Right lobe of liver (tissue), 6 donors: ENCODE data around the gene FMN1. TPM values are rescaled to one million over a fixed set of nuclear protein-coding genes. Genes with fewer than 3 reads are reported as not detected.

Source experiments
- ATAC-seq, 4 donors: fragments of 200-7000 bp; cut with Tn5 transposase; one replicate each; pipeline ENCODE4 v1.9.1; 2020; ENCODE audit warnings: mild to moderate bottlenecking in 4 of 4, moderate library complexity in 4 of 4
- DNase-seq, 3 donors: peaks; one replicate each; pipeline ENCODE4 v3.0.0-alpha.2; 2020
- H3K27ac ChIP-seq, 3 donors: fragments of 200-600 bp; one replicate each; pipeline ENCODE4 v1.8.0; 2022
- H3K27me3 ChIP-seq, 2 donors: fragments of 200-600 bp; one replicate each; pipeline ENCODE4 v1.8.0; 2022
- H3K36me3 ChIP-seq, 4 donors: fragments of 200-600 bp; sonication (generic) in 1 of 4; one replicate each; pipeline versions ENCODE4 v1.5.1 to v1.8.0; 2017 to 2022; ENCODE audit warnings: control low read depth in 1 of 4
- H3K4me1 ChIP-seq, 4 donors: fragments of 200-600 bp; sonication (generic) in 1 of 4; one replicate each; pipeline versions ENCODE4 v1.5.1 to v1.8.0; 2017 to 2022; ENCODE audit warnings: control low read depth in 1 of 4
- H3K4me3 ChIP-seq, 3 donors: fragments of 200-600 bp; one replicate each; pipeline ENCODE4 v1.8.0; 2022
- H3K9me3 ChIP-seq, 4 donors: fragments of 200-600 bp; sonication (generic) in 1 of 4; one replicate each; pipeline versions ENCODE4 v1.5.1 to v1.8.0; 2017 to 2022; ENCODE audit warnings: control low read depth in 1 of 4
- POLR2A ChIP-seq: fragments of 450-650 bp; IDR thresholded peaks from one replicate; pipeline ENCODE4 v1.6.1; 2017; ENCODE audit warnings: antibody characterized with exemption, mild to moderate bottlenecking
- WGBS: methylation state at CpG from one replicate; pipeline ENCODE4 v1.1.6; 2018; ENCODE audit warnings: low coverage, low lambda C conversion rate; ENCODE audit not compliant: insufficient coverage; ENCODE audit errors: missing lambda C conversion rate; 5-methylcytosine and 5-hydroxymethylcytosine counted together
- intact Hi-C, 2 donors: fragments of 100-400 bp; cut with DNase I; formaldehyde crosslinking; loops; one replicate each; pipeline versions ENCODE4 v1.11.2 to v1.14.1; 2022
- total RNA-seq, 6 experiments: library from RNA; depleted of rRNA in 2 of 6; stranded (reverse); fragments of >200 nt in 2 of 6; fragmentation: NEBNext Ultra II Directional in 3 of 6; extraction: Animal tissue kit (Norgen Biotek cat#: 25700) in 3 of 6; gene quantifications; one replicate each; pipeline versions ENCODE4 v1.1.0 to v1.2.4, GENCODE V29; 2016 to 2023
- TF ChIP-seq, protein P1 (sequence below), 4 donors: fragments of 200-600 bp in 3 of 4; fragments of 450-650 bp in 1 of 4; IDR thresholded peaks; one replicate each; pipeline versions ENCODE4 v1.5.1 to v1.8.0; 2016 to 2022; ENCODE audit warnings: antibody characterized with exemption in 4 of 4, mild to moderate bottlenecking in 2 of 4
- donor health status: DM: no; HTN: yes; CAD: no.
- donor health status: DM: no; HTN: no; CAD: no.
- donor health status: DM: no; HTN: no; CAD: no.
- donor health status: DM: no; HTN: yes; CAD: no.
- donor health status: DM: no; HTN: yes; CAD: no.

FMN1 gene
- total RNA-seq, 6 experiments from 2014 or later: 1.1 to 6.8 (median 3.1) TPM

DNA sequence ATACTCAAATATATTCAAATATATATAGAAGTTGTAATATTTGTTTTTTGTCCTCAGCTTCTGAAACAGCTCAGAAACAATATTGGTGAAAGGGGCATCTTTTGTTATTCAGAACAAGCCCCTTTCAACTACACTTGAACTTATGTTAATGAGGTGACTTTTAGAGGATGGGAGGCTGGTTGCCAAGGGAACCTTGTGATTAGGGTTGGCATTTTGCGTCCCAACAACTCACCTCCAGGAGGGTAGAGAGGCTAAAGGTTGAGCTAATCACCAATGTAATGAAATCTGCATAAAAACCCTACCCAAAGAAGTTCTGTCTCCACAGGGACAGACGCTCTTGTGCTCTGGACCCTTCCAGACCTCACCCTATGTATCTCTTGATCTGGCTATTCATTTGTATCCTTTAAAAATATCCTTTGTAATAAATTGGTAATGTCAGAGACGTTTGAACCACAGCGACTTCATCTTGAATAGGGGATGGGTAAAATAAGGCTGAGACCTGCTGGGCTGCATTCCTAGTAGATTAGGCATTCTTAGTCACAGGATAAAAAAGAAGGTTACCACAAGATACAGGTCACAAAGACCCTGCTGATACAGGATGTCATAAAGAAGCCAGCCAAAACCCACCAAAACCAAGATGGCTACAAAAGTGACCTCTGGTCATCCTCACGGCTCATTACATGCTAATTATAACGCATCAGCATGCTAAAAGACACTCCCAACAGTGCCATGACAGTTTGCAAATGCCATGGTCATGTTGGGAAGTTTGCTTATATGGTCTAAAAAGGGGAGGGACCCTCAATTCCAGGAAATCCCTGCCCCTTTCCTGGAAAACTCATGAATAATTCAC, 111.1 kb downstream of the FMN1 start:
- Histone ChIP-seq H3K9me3 (no peaks in the 10 kb centered on the region), H3K27ac (no peak overlapping the region), H3K36me3 (no peaks in the 10 kb centered on the region), H3K27me3 (no peaks in the 10 kb centered on the region), H3K4me1 (no peaks in the 10 kb centered on the region), H3K4me3 (no peak overlapping the region)
- 26% methylated on average over 5 of the region's 6 CpGs for WGBS
- TF ChIP-seq, protein P1, sequence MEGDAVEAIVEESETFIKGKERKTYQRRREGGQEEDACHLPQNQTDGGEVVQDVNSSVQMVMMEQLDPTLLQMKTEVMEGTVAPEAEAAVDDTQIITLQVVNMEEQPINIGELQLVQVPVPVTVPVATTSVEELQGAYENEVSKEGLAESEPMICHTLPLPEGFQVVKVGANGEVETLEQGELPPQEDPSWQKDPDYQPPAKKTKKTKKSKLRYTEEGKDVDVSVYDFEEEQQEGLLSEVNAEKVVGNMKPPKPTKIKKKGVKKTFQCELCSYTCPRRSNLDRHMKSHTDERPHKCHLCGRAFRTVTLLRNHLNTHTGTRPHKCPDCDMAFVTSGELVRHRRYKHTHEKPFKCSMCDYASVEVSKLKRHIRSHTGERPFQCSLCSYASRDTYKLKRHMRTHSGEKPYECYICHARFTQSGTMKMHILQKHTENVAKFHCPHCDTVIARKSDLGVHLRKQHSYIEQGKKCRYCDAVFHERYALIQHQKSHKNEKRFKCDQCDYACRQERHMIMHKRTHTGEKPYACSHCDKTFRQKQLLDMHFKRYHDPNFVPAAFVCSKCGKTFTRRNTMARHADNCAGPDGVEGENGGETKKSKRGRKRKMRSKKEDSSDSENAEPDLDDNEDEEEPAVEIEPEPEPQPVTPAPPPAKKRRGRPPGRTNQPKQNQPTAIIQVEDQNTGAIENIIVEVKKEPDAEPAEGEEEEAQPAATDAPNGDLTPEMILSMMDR (IDR thresholded peaks at IDR 0.05): no peak
- TF ChIP-seq POLR2A: no peak
- ATAC-seq (no peak), DNase-seq (no peak)
- intact Hi-C loops: no loop called here

DNA sequence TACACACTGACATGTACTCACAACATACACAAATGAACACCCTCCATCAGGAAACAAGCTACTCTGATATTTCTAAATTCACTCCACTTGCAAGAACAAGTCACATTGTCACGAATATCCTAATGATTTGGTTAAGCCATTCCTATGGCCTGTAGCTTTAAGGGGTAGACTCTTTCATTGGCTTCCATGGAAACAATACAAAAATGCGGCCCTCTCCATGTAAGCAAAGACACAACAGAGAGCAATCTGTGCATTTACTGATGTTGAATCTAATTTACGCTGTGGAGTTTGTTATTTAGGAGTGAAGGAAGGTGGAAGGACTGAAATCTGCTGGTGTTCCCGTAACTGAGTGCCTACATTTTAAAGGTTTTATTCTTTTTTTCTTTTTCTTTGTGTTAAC, 114.5 kb downstream of the FMN1 start:
- Histone ChIP-seq H3K4me1 (no peaks in the 10 kb centered on the region), H3K36me3 (no peaks in the 10 kb centered on the region), H3K27ac (no peak overlapping the region), H3K4me3 (no peak overlapping the region), H3K9me3 (no peaks in the 10 kb centered on the region), H3K27me3 (no peaks in the 10 kb centered on the region)
- 63% methylated on average over 4 of the region's 4 CpGs for WGBS
- TF ChIP-seq POLR2A: no peak
- TF ChIP-seq, protein P1 (IDR thresholded peaks at IDR 0.05): no peak
- ATAC-seq (no peak), DNase-seq (no peak)
- intact Hi-C loops: no loop called here

DNA sequence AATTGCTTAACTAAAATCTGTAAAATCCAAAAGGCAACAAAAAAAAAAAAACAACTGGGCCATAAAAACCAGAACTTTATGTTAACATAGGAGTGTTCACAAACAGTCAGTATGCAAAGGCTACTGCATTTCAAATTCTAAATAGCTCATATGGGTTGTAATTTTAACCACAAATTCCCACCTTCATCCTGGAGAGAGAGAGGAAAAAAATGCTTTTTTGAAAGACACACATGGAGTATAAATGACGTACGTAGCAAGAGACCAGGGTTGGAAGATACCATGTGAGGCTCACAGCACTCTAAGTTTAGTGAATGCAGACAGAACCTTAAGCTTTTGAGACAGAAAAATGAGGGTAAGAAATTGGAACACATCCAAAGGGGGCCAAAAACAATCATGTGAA, 115.9 kb downstream of the FMN1 start:
- WGBS: 72% methylated on average over 2 of the region's 2 CpGs
- intact Hi-C loops: no loop called here
- Histone ChIP-seq H3K27me3 (no peaks in the 10 kb centered on the region), H3K36me3 (no peaks in the 10 kb centered on the region), H3K9me3 (no peaks in the 10 kb centered on the region), H3K4me1 (no peaks in the 10 kb centered on the region), H3K27ac (no peak overlapping the region), H3K4me3 (no peak overlapping the region)
- ATAC-seq: no peak
- no peak for TF ChIP-seq POLR2A
- TF ChIP-seq, protein P1 (IDR thresholded peaks at IDR 0.05): no peak
- no peak for DNase-seq

GRCh38 chr15:33076937-33077336, 117.6 kb downstream of the FMN1 start:
- H3K36me3 ChIP-seq: no peaks in the 10 kb centered on the region
- ATAC-seq (no peak), DNase-seq (no peak)
- no peaks in the 10 kb centered on the region for H3K9me3 ChIP-seq
- no peak overlapping the region for H3K27ac ChIP-seq
- intact Hi-C loops: no loop called here
- no peaks in the 10 kb centered on the region for H3K27me3 ChIP-seq
- no peak for TF ChIP-seq POLR2A
- TF ChIP-seq, protein P1 (IDR thresholded peaks at IDR 0.05): no peak
- WGBS: 53% methylated on average over 7 of the region's 7 CpGs
- H3K4me1 ChIP-seq: no peaks in the 10 kb centered on the region
- no peak overlapping the region for H3K4me3 ChIP-seq
